Heart right ventricle (tissue), 16 donors: ENCODE data around the gene IFI30. TPM values are rescaled to one million over a fixed set of nuclear protein-coding genes. Genes with fewer than 3 reads are reported as not detected.
A peak's percentile ranks its signal among the peaks of the same experiment; 100 is the strongest.
"Not testable (repeated sequence)": the region's sequence is repeated elsewhere in the genome, so short reads cannot be mapped to it uniquely, and the experiment has no call there.

Experiments used
- ATAC-seq, 8 donors: fragments of 200-7000 bp; cut with Tn5 transposase; one replicate each; pipeline ENCODE4 v1.9.1; 2020; ENCODE audit warnings: mild to moderate bottlenecking in 8 of 8, moderate library complexity in 8 of 8, moderate number of reproducible peaks in 1 of 8
- DNase-seq, 2 donors: peaks; one replicate each; pipeline ENCODE4 v3.0.0-alpha.2; 2020
- H3K27ac ChIP-seq, 10 donors: fragments of 200-600 bp; sonication (generic) in 2 of 10; one replicate each; pipeline versions ENCODE4 v1.5.0 to v1.8.0; 2020 to 2022; ENCODE audit warnings: mild to moderate bottlenecking in 3 of 10
- H3K27me3 ChIP-seq, 7 donors: fragments of 200-600 bp; one replicate each; pipeline ENCODE4 v1.8.0; 2021 to 2022; ENCODE audit warnings: mild to moderate bottlenecking in 2 of 7
- H3K36me3 ChIP-seq, 9 donors: fragments of 200-600 bp; sonication (generic) in 1 of 9; one replicate each; pipeline versions ENCODE4 v1.5.0 to v1.8.0; 2020 to 2022; ENCODE audit warnings: mild to moderate bottlenecking in 2 of 9
- H3K4me1 ChIP-seq, 9 donors: fragments of 200-600 bp; sonication (generic) in 1 of 9; one replicate each; pipeline versions ENCODE4 v1.5.0 to v1.8.0; 2020 to 2022; ENCODE audit warnings: mild to moderate bottlenecking in 4 of 9
- H3K4me3 ChIP-seq, 10 donors: fragments of 200-600 bp; sonication (generic) in 2 of 10; one replicate each; pipeline versions ENCODE4 v1.5.0 to v1.8.0; 2020 to 2022; ENCODE audit warnings: mild to moderate bottlenecking in 7 of 10, moderate library complexity in 2 of 10
- H3K9me3 ChIP-seq, 11 donors: fragments of 200-600 bp in 10 of 11; sonication (generic) in 2 of 11; one replicate each; pipeline versions ENCODE4 v1.5.0 to v1.8.0; 2013 to 2022; ENCODE audit warnings: mild to moderate bottlenecking in 2 of 11, control low read depth in 1 of 11, moderate library complexity in 1 of 11
- CTCF ChIP-seq, 9 donors: fragments of 200-600 bp; sonication (generic) in 2 of 9; IDR thresholded peaks; one replicate each; pipeline versions ENCODE4 v1.5.0 to v1.8.0; 2021 to 2022; ENCODE audit warnings: antibody characterized with exemption in 9 of 9, mild to moderate bottlenecking in 5 of 9, moderate library complexity in 1 of 9
- WGBS, 2 donors: extraction: QIAGEN DNeasy Blood & Tissue Kit; methylation state at CpG; one replicate each; pipeline ENCODE4 v1.1.7; 2013; ENCODE audit warnings: inconsistent platforms in 1 of 2; 5-methylcytosine and 5-hydroxymethylcytosine counted together
- intact Hi-C, 10 donors: fragments of 100-400 bp; cut with DNase I; formaldehyde crosslinking; loops; one replicate each; pipeline versions ENCODE4 v1.11.1 to v1.14.2; 2022
- polyA plus RNA-seq, 2 donors: library from polyadenylated mRNA; stranded (reverse); fragments of 200-250 nt; gene quantifications; one replicate each; pipeline ENCODE4 v1.2.3, GENCODE V29; 2013
- total RNA-seq, 10 donors: library from RNA; stranded (reverse); fragmentation: NEBNext Ultra II Directional in 3 of 10; extraction: Animal tissue kit (Norgen Biotek cat#: 25700) in 3 of 10; gene quantifications; one replicate each; pipeline versions ENCODE4 v1.2.1 to v1.2.4, GENCODE V29; 2021 to 2023
- donor health status: Arrhythmogenic right ventricular cardiomyopathy.
- donor health status: ischemic (EF 13 %, LVEDD 7.1; RV severe dilation, severe dysfunction).
- donor health status: healthy with polysubstance abuse.
- donor health status: DM: no; HTN: yes; CAD: no.
- donor health status: DM: no; HTN: no; CAD: no.
- donor health status: ischemic (EF 25% LVEDD 6.9; RV normal size, moderate dysfunction).
- donor health status: ischemic (EF 25% LVEDD 5.7; RV mildly dilated, moderate dysfunction).
- donor health status: healthy.
- donor health status: DM: yes; HTN: yes; CAD: no.
- donor health status: Ischemic cardiomyopathy.
- donor health status: ischemic (EF 35%, LVEDD 5.7; RV mildly dilated, moderate dysfunction).
- donor health status: nonischemic (EF 11% LVEDD 7.7; RV severe dilation, severe dysfunction).
- donor health status: DM: yes; HTN: yes; CAD: no.
- donor health status: PGD.
- donor health status: ischemic (EF 29% LVEDD 5.4; RV normal size, mild dysfunction).
- donor health status: nonischemic (EF 23%, LVEDD 6.1; RV moderate dilation, normal function).

Gene IFI30
- total and polyA plus RNA-seq, 12 donors: 6.5 to 241 (median 11.9) TPM

DNA sequence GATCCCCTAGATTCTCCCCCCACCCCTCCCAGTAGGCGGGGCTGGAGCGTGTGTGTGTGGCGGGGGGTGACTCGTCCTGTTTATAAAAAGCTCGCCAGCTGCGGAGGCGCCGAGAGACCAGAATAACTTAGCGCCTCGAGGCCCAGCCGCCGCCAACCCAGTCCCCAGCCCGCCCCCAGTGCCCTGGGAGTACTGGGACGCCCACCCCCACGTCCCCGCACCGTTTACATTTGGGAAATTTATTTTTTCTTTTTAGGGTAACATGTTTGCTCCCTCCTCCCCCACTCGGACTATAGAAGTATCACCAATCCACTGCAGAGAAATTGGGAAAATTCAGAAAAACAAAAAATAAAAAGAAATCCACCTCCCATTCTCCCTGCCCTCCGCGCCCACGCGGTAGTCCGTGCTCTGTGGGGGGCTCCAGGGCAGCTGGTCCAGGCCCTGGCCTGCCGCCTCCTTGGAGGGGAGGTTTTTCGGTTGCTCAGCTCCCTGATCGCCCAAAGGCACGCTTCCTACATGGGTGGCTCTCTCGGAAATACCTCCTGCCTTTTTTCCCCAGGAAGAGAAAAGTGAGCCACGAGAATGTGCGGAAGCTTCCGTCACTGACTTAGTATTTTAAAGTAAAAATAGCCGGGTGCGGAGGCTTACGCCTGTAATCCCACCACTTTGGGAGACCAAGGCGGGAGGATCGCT, 31.7 kb downstream of the IFI30 start:
- 10 to 13% methylated on average over 36 of the region's 36 CpGs for WGBS, 2 donors
- peak overlapping the region; percentile 40 to 80 (median 65) for H3K4me3 ChIP-seq
- intact Hi-C loops: loop anchor here in 9 of 10 donors (1.0 to 10.0 kb wide), 12 partner anchors 19 to 209 kb away; partner anchors contain the start of genes LSM4 (in 3 of the 9), SSBP4 (in 3 of the 9), LRRC25 (in 1 of the 9) and PDE4C (in 1 of the 9)
- TF ChIP-seq CTCF (IDR thresholded peaks at IDR 0.05): no peak
- H3K27ac ChIP-seq: peak overlapping the region; percentile 94 to 100 (median 97)
- DNase-seq (peak; percentile 83 to 92), ATAC-seq (peak; percentile 34 to 82 (median 58))
- H3K9me3 ChIP-seq: no peaks in the 10 kb centered on the region
- H3K36me3 ChIP-seq: peaks cover 0 to 14% (median 1%) of the 10 kb centered on the region in 9 donors
- H3K27me3 ChIP-seq: peaks cover 0 to 15% (median 5%) of the 10 kb centered on the region in 7 donors
- peaks cover 11 to 35% (median 22%) of the 10 kb centered on the region in 9 donors for H3K4me1 ChIP-seq

DNA sequence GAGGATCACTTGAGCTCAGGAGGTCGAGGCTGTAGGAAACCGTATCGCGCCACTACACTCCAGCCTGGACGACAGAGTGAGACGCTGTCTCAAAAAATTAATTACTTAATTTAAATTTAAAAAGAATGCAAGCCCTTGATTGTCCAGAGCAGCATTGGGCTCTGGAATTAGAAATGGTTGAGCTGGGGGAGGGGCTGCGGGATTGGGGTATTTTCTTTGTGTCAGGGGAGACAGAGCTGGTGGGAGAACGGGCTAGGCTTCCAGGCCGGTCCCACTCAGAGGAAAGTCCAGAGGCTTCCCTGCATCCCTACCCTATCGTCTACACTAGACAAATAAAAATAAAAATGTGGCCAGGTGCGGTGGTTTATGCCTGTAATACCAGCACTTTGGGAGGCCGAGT, 32.4 kb downstream of the IFI30 start:
- Histone ChIP-seq H3K9me3 (no peaks in the 10 kb centered on the region), H3K27ac (peak overlapping the region; percentile 94 to 100 (median 97)), H3K4me3 (peak overlapping the region in 6 of 10 donors; percentile 42 to 80 (median 71)), H3K36me3 (peaks cover 0 to 11% (median 0%) of the 10 kb centered on the region in 9 donors), H3K27me3 (peaks cover 0 to 15% (median 5%) of the 10 kb centered on the region in 7 donors), H3K4me1 (peaks cover 11 to 35% (median 22%) of the 10 kb centered on the region in 9 donors)
- no peak for ATAC-seq
- intact Hi-C loops: loop anchor here in 9 of 10 donors (5.0 to 10.0 kb wide), 8 partner anchors 46 to 209 kb away; partner anchors contain the start of genes SSBP4 (in 3 of the 9), LSM4 (in 2 of the 9) and LRRC25 (in 1 of the 9)
- TF ChIP-seq CTCF (IDR thresholded peaks at IDR 0.05): no peak
- 82 to 86% methylated on average over 12 of the region's 12 CpGs for WGBS, 2 donors
- no peak for DNase-seq

- peak; percentile 35 to 54 for DNase-seq
- intact Hi-C loops: loop anchor here in 9 of 10 donors (1.0 to 10.0 kb wide), 11 partner anchors 42 to 206 kb away; partner anchors contain the start of genes SSBP4 (in 3 of the 9), LSM4 (in 2 of the 9) and LRRC25 (in 1 of the 9)
- H3K27ac ChIP-seq: peak overlapping the region in 2 of 10 donors; percentile 18 to 19
Observed at GRCh38 chr19:18208098-18208951, 34.7 kb downstream of the IFI30 start.

DNA sequence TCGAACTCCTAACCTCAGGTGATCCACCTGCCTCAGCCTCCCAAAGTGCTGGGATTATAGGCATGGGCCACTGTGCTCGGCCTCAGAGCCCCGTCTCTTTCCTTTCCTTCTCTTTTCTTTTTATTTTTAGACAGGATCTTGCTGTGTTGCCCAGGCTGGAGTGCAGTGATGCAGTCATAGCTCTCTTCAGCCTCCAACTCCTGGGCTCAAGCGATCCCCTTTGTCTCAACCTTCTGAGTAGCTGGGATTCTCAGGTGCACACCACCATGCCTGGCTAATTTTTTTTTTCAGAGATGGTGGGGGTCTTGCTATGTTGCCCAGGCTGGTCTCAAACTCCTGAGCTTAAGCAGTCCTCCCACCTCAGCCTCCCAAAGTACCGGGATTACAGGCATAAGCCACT, 36.3 kb downstream of the IFI30 start:
- intact Hi-C loops: loop anchor here (2.0 to 10.0 kb wide), 10 partner anchors 37 to 205 kb away; partner anchors contain the start of genes SSBP4 (in 3 of the 10), LSM4 (in 2 of the 10) and LRRC25 (in 1 of the 10)
- H3K9me3 ChIP-seq, H3K27ac ChIP-seq, DNase-seq, H3K4me3 ChIP-seq, ATAC-seq, H3K36me3 ChIP-seq: not testable (repeated sequence)
- WGBS, 2 donors: 86 to 88% methylated on average over 5 of the region's 5 CpGs
- Histone ChIP-seq H3K4me1 (peaks cover 6 to 22% (median 10%) of the 10 kb centered on the region in 9 donors), H3K27me3 (peaks cover 0 to 15% (median 5%) of the 10 kb centered on the region in 7 donors)

More at GRCh38 chr19:18208098-18208951, 34.7 kb downstream of the IFI30 start:
- H3K9me3 ChIP-seq: no peaks in the 10 kb centered on the region
- peaks cover 8 to 24% (median 12%) of the 10 kb centered on the region in 9 donors for H3K4me1 ChIP-seq
- no peak for ATAC-seq
- H3K27me3 ChIP-seq: peaks cover 0 to 15% (median 5%) of the 10 kb centered on the region in 7 donors
- H3K4me3 ChIP-seq: no peak overlapping the region
- WGBS, 2 donors: 13 to 15% methylated on average over 32 of the region's 32 CpGs
- no peaks in the 10 kb centered on the region for H3K36me3 ChIP-seq
- peak; percentile 53 to 81 (median 73) for TF ChIP-seq CTCF (IDR thresholded peaks at IDR 0.05)
